ENCODE data around the gene CDKL4. TPM values are rescaled to one million over a fixed set of nuclear protein-coding genes. Genes with fewer than 3 reads are reported as not detected.
"Not testable (repeated sequence)": the region's sequence is repeated elsewhere in the genome, so short reads cannot be mapped to it uniquely, and the experiment has no call there.

Gene CDKL4
- total RNA-seq, 1 experiment from 2014 or later, result not detected

DNA sequence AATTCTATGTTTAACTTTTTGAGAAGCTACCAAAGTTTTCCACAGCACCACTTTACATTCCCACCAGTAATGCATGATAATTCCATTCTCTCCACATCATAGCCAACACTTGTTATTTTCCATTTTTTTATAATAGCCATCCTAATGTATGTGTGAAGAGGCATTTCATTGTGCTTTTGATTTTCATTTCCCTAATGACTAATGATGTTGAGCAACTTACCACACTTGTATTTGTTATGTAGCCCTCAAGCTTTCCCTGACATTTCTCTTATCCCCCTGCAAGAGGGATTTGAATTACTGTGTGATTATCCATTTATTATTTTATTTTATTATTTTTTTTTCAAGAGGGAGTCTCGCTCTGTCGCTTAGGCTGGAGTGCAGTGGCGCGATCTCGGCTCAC is 99.4 kb downstream of the CDKL4 start:
- DNase-seq (ENCODE audit: low read depth), result no peak

DNA sequence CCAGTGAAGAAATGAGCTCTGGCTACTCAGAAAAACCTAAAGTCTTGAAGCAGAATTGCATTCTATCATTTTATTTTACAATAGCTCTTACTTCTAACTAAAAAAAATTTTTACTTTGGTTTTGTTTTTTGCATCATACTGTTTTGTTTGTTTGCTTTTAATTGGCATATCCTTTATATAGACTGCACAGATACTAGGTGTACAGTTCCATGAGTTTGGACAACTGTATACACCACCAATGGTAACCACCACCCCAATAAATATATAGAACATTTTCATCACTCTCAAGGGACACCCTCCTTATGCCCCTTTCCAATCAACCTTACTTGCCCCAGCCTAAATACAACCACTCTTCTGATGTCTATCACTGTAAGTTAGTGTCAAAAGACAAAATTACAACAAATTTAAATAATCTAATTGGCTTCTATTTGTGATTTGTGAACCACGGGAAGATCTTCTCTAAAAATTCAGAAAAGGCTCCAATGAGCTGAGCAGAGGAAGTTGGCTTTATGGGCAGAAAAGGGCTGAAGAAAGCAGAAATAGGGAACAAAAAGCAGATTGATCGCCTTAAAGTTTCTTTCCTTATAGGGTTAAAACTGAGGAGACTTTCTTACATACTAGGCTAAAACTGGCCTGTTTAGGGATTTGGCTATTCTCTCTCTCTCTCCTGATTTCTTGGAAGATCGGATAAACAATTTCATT is 100.7 kb downstream of the CDKL4 start:
- no peak for DNase-seq (ENCODE audit: low read depth)

DNA sequence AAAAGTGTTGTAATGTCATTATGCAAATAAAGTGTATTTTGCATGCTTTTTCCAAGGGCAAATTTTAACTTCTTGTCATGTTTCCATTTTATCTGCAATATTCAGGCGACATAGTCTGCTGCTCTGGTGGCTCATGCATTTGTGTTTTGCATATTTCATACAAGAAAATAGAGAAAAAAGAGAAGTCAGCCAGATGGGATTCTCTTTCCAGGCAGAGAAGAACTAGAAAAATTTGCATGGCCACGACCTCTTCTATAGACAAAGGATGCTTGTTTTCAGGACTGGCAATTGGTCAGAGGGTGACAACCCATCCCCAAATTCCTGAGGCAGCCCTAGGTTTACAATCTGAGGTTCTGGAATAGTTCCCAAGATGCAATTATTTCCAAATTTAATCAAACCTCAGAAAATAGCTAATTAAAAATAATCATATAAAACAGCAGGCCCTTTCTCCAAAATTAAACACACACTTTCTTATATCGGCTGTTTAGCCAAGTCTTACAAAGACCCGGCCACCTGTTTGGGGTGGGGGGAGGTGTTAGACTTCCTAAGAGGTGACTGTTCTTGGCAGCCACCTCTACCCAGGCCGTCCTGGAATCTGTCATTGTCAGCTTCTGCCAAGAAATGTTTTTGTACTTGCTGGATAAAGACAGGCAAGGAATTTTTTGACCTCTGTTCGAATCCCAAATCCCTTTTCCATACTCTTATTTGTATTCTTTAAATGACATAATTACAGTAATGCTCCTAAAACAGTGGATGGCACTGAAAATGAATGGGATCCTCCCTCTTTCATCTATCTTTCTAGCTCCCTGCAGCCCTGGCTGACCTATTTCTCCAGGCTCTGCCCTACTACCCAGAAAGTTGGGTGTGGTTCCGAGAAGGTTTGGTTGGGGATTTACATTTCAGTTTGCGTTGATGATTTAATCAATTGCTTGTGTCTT is 102.2 kb downstream of the CDKL4 start:
- peak; percentile 49 for DNase-seq (ENCODE audit: low read depth)

DNA sequence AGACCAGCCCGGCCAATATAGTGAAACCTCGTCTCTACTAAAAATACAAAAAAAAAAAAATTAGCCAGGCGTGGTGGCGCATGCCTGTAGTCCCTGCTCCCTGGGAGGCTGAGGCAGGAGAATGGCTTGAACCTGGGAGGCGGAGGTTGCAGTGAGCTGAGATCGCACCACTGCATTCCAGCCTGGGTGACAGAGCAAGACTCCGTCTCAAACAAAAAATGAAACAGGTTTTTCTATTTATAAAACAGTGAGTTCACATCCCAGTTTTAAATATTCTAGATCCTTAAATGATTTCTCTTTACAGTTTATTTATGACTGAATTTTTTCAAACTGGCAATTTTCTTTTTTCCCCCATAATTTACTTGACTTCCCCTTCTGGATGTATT is 102.8 kb downstream of the CDKL4 start:
- DNase-seq (ENCODE audit: low read depth), result not testable (repeated sequence)

DNA sequence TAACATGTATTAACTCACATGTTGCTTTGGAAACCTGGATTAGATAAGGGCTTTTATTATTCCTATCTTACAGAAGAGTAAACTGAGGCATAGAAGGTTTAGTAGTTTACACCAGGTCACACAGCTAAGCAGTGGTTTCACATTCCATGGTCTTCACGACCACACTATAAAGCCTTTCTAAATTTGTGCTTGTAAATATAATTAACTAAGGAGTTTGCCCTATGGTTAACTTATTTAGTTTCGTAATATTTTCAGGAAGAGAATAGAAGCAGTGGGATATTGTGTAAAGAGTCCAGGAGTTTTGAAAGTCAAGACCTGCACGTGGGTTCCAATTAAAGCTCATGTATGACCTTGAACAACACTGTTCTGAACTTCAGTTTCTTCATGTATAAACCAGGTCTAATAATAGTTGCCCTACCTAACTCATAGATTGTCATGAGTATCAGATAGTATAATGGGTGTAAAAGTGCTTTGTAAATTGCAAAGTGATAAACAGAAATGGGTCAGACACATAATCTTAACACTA is 103.4 kb downstream of the CDKL4 start:
- no peak for DNase-seq (ENCODE audit: low read depth)

DNA sequence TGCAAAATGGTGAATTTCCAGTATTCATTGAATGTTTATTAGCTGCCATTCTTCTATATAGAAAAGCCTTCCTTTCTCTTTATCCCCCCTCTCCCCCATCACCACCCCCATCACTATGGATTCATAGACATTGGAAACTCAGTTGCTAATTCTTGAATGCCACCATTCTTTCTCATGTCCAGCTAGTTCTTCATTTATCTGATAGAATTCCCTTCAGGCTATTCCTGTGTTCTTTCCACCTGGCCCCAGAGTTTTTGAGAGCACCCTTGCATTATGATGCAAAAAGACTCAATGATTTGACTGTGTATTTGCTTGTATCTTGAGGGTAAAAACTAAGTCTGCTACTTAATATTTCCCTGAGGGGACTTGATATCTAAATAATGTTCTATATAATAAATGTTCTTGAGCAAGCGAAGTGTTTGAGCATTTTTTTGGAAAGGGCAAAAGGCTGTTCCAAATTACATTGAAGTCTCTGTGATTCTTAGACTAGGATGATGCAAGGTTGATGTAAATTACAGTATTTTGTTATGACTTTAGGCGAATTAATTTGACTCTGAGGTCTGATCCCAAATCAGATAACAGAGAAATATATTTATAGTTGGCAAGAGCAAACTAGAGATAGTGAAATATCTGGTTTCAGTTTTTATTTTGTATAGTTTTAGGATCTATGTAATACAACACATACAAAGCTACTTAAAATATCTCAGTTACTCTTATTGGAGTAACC is 104.1 kb downstream of the CDKL4 start:
- DNase-seq (ENCODE audit: low read depth), result peak; percentile 15

DNA sequence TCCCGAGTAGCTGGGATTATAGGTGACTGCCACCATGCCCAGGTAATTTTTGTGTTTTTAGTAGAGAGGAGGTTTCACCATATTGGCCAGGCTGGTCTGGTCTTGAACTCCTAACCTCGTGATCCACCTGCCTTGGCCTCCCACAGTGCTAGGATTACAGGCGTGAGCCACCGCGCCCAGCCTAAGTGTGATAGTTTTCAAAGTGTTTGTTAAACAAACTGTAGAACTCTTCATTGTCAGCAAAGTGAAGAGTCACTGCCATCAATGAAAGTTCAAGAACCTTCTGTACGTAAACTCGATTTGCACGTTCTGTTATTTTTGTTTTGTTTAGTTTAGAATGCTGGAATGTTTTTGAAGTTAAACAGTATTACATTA is 104.9 kb downstream of the CDKL4 start:
- no peak for DNase-seq (ENCODE audit: low read depth)

DNA sequence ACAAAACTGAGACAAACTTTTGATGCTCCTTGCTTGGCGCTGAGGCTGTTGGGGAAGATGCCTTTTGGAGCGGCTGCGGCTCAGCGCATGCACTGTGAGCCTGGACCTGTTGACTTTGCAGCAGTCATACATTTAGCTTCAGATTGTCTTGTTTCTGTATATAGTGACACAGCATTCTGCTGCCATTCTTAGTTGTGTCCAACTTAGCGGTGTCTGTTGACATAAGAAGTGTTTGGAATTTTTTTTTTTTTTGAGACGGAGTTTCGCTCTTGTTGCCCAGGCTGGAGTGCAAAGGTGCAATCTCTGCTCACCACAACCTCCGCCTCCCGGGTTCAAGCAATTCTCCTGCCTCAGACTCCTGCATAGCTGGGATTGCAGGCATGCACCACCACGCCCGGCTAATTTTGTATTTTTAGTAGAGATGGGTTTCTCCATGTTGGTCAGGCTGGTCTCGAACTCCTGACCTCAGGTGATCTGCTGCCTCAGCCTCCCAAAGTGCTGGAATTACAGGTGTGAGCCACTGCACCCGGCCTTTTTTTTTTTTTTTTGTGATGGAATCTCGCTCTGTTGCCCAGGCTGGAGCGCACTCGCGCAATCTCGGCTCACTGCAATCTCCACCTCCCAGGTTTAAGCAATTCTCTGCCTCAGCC is 105.5 kb downstream of the CDKL4 start:
- not testable (repeated sequence) for DNase-seq (ENCODE audit: low read depth)

DNA sequence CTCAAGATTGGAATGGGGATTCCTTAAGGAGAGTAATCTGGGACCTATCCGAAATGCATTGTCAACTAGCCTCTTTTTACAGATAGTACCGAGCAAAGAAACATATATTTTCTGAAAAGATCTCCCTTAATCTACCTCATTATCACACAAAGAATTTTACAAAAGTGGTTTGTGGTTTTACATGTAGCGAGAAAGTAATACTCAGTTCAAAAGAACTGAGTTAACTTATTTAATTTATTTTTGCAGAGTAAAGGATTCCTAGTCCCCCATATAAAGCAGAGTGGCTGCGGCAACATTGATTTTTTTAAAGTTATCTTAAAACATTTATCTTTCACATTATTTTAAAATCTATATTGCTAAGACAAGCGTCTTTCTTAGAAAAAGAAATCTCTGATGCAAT is 107.0 kb downstream of the CDKL4 start:
- DNase-seq (ENCODE audit: low read depth), result no peak

DNA sequence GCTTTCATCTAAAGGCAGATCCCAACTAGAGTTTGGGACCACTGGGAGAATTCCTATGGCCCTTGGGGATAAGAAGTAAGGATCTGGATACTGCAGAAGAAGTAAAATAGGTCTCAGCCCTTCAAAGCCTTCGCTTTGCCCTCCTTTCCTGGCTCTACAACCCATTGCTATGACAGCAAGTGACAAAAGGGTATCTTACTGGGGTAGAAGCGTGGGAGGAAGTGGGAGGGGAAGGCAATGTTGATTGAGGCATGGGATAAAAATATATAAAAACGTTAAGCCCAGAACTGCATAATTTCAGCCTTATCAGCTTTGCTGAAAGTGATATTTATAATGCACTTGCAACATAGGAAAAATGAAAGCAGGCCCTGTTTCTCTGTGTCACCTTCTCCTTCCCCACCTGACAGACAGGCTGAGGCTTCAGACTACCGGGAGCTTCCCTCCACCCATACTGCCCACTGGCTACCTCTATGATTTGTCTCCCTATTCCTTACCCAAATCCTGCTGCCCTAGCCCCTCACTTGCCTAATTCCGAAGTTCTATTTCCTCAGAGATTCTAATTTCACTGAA is 108.0 kb downstream of the CDKL4 start:
- no peak for DNase-seq (ENCODE audit: low read depth)

DNA sequence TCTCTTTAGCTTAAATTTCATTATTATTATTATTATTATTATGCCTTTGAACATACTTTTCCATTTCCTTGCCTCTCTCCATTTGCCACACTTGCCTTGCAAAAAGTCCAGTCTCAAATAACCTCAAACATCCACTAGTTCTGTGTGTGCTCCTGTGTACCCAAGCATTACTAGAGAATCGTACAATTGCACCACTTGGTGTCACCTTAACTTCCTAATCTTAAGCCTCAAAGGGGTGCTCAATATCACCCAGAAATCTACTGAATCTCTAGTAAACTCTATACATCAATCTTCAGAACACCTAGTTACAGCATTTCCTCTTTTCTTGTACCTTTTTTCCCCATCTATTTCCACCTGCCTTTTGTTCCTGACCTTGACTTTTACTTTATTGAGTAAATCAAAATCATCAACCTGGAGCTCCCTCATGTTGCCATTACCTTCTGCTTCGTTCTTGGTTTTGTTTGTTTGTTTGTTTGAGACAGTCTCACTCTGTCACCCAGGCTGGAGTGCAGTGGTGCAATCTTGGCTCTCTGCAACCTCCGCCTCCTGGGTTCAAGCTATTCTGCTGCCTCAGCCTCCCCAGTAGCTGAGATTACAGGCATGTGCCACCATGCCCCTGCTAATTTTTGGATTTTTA is 110.4 kb downstream of the CDKL4 start:
- DNase-seq (ENCODE audit: low read depth), result no peak

DNA sequence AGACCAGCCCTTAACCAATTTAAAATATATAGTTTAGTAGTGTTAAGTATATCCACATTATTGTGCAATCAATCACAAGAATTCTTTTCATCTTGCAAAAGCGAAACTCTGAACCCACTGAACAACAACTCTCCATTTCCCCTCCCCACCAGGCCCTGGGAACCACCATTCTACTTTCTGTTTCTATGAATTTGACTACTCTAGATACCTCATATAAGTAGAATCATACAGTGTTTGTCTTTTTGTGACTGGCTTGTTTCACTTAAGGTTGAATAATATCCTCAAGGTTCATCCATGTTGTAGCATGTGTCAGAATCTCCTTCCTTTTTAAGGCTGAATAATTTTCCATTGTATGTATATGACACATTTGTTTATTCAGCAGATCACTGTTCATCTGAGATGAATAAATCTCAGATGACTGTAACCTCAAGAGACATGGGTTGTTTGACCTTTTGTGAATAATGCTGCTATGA is 114.8 kb downstream of the CDKL4 start:
- DNase-seq (ENCODE audit: low read depth), result no peak

DNA sequence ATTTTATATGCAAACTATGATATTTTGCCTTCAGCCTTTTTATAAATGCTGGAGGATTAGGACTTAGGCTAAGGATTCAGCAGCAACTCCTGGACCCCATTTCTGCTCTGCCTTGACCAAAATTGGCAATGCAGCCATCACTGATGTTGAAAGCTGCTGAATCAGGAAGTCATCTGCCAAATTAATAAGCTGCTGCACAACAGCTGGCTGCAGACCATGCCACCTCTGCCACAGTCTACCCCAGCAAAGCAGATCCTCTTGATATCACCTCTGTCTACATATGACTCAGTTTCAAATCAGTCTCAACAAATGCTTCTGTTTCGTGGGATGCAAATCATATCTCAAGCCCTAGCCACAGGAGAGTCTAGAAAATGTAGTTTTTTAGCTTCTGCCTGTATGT is 115.8 kb downstream of the CDKL4 start:
- peak; percentile 25 for DNase-seq (ENCODE audit: low read depth)

Other genes starting within 250 kb of the CDKL4 start
- 6.8 and 11.8 TPM in 2 replicates for gene SOS1, start 122.9 kb downstream of the CDKL4 start, total RNA-seq (2014; rRNA removed; shearing (Covaris generic))
- 12.6 and 21.0 TPM in 2 replicates for gene MAP4K3, start 193.3 kb upstream of the CDKL4 start, total RNA-seq (2014; rRNA removed; shearing (Covaris generic))

All from M059J (cell line).